Right kidney (tissue), 1 donor: ENCODE measurements around the gene KPNB1.
"Not testable (repeated sequence)": the region's sequence is repeated elsewhere in the genome, so short reads cannot be mapped to it uniquely, and the experiment has no call there.

Source experiments
- DNase-seq: peaks from one replicate; pipeline ENCODE4 v3.0.0-alpha.2; 2016

Gene KPNB1

DNA sequence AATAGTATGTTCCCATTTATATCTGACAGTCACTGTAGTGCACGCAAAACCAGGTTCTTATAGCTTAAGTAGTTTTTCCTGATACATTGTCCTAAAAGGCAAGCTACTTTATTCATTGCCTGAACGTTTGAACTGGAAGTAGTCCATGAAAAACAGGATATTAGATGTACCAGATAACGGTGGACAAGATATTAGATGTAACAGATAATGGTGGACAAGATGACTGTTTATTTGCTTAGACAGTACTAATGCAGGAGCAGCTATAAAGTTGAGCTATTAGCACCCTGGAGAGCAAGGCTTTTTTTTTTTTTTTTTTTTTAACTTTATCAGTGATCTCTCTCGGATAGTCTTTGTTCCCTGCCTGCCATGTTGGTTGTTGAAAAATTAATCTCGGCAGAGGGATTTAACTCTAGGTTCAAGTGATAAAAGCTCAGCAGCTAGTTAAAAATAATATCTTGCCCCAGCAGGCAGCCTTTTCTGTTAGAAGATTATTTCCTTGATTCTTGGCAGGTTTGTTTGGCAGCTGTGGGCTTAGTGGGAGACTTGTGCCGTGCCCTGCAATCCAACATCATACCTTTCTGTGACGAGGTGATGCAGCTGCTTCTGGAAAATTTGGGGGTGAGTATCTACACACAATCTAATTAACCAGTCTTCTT lies 26.9 kb downstream of the KPNB1 start:
- no peak for DNase-seq

DNA sequence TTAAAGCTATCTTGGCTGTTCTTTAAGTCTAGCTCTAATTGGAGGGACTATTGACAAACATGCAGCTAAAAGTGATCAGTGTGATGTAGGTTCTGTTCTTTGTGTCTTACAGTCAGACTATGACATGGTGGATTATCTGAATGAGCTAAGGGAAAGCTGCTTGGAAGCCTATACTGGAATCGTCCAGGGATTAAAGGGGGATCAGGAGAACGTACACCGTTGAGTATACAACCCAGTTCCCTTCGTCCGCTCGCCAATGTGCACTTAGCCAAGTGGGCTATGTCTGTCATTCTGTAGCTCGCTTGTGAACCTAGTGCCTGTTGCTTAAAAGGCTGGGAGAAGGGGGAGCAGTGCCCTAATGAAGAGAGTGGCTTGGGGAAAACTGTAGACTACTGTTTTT lies 28.5 kb downstream of the KPNB1 start:
- DNase-seq = no peak

GRCh38 chr17:47682138-47682537 lies 32.4 kb downstream of the KPNB1 start:
- no peak for DNase-seq

DNA sequence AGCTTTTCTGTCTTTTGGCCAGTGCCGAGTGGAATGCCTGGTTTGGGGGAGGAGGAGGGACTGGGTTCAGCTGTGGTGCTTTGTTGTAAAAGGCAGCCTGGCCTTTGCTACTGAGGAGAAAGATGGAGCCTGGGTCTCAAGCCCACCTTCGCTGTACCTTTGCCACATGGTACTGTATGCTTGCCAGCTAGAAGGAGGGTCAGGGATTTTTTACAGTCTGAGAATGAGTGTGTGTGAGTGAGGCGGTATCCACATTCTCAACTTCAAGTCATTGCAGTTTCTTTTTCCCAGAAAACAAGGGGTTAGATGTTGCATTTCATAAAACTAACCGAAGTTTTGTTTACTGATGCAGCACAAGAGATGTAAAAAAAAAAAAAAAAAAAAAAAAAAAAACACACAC lies 33.0 kb downstream of the KPNB1 start:
- DNase-seq = not testable (repeated sequence)

- DNase-seq = no peak
Measured at GRCh38 chr17:47684025-47684424, 34.3 kb downstream of the KPNB1 start.

DNA sequence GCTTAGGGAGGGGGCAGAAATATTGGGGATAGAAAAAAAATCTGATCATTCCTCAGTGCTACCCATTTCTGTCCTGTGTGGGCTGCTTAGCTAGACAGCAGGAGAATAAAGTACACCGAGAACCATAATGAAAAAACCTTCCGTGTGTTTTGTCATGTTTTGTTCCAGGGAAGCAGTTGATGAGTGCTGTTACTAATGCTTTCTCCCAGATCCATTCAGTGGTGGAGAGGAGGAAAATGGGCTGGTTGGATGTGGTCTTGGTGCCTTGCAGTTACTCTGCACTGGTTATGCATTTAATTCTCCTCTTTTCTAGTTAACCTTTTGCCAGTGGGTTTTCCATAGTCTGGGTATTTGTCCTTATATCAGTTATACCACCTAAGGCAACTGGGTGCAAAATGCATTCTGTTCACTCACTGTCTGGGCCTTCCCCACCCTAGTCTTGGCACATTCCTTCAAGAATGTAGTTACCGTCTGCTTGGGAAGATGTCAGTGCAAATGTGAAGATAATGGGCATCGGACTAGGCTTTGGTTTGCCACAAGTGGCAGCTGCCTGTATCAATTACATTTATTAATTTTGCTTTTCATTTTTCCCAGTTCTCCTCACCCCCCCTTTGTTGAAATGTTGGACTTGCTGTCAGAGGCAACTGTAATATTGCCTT lies 34.9 kb downstream of the KPNB1 start:
- no peak for DNase-seq

DNA sequence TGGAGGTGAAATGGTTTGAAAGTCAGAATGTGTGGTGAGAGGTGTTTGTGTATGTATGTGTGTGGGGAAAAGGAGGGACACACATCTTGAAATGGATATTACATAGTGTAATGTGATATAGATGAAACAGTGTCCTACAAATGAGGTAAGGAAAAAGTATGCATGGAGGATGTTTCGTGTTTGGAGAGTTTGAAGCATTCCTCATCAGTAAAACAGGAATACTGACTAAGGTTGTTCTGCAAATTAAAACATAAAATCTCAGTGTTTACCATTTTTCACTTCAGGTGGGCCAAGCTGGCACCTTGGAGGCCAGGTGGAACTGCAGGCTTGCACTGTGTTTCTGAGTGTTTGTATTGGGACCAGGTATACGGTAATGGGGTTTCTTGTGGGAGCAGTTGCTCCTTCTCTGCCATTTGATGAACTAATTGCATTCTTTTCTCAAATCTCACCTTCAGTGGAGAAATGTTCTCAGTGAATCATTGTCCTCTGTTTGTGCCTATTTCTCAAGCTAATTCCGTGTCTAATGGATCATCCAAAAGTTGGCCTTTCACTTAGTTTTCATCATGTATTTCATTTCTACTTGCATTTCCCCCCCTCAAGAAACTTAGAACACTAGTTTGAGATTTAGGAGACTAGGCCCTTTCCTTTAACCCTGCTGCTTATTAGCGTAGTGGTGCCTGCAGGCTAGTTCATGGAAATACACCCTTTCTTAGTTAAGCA lies 36.0 kb downstream of the KPNB1 start:
- DNase-seq = no peak

GRCh38 chr17:47686276-47686635 lies 36.5 kb downstream of the KPNB1 start:
- DNase-seq = no peak

- DNase-seq = no peak
Measured at GRCh38 chr17:47686664-47687327, 37.1 kb downstream of the KPNB1 start.

DNA sequence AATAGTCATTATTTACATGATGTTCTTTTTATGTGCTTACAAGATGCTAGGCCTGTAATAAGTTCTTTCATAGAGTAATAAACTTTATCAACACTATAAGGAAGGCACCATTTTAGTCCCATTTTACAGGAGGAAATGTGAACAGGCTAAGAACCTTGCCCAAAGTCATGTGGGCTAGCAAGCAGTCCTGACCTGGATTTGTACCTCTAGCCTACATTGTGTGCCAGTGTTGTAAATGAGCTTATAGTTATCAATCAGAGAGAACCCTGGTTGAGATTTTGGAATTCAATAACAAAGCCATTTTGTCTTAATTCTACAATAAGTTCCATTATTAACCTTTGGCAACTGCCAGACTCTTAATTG lies 37.6 kb downstream of the KPNB1 start:
- no peak for DNase-seq

- DNase-seq = no peak
Measured at GRCh38 chr17:47687748-47688147, 38.0 kb downstream of the KPNB1 start.

DNA sequence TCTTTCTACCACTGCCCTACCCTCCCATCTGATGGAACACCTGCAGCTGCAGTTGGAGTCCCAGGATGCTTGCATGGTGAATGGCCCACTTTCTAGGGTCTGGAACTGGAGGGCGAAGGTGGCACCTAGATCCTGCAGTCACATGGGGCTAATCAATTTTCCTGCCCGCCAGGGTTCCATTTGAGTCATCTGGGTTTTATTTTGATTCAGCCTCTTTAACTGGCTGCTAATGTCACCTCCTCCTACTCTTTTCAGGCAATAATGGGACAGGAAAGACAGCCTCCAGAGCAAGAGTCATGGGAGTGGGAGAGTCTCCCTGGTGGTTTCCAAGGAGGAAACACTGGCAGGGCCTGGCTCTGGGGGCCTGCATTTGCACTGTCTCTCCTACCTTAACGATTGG lies 40.4 kb downstream of the KPNB1 start:
- no peak for DNase-seq

DNA sequence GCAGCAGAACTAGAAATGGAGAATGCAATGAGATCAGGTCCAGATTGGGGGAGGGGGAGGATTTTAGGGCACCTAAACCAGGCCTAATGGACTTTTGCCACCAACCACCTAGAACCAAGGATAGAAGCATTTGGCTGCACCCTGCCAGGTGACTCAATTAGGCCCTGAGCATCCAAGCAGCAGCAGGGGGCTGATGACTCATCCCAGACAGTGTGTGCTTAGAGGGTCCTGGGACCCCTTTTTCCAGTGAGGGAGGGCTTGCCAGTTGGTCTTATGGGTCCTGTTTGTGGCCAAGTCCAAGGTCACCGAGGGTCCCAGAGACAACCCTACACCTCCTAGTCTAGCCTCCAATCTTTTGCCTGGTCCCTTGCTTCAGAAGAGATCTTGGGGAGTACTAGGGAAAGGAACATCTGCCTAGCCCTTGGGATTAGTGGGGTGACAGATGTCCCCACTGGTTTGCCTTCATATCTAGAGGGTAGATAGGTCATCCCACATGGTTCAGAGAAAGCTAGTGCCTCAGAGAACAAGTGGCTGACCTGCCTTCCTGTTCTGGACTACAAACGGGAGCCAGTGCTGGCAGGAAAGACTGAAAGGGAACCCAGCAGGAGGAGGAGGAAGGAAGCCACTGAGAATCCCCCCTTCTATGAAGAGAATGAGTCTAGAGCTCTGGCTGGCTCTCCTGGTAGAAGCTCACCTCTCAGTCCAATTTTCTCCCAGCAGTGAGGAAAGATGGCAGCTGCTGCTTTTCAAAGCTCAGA lies 42.6 kb downstream of the KPNB1 start:
- no peak for DNase-seq

GRCh38 chr17:47692895-47693730 lies 43.4 kb downstream of the KPNB1 start:
- peak; percentile 3 for DNase-seq

- DNase-seq = peak; percentile 87
Measured at GRCh38 chr17:47693731-47694580, 44.2 kb downstream of the KPNB1 start, which contains the start of gene TBKBP1. Gene TBKBP1, plus strand, starts transcription at chr17:47694161. Its CDS starts 1,952 bp downstream, at chr17:47696113.

DNA sequence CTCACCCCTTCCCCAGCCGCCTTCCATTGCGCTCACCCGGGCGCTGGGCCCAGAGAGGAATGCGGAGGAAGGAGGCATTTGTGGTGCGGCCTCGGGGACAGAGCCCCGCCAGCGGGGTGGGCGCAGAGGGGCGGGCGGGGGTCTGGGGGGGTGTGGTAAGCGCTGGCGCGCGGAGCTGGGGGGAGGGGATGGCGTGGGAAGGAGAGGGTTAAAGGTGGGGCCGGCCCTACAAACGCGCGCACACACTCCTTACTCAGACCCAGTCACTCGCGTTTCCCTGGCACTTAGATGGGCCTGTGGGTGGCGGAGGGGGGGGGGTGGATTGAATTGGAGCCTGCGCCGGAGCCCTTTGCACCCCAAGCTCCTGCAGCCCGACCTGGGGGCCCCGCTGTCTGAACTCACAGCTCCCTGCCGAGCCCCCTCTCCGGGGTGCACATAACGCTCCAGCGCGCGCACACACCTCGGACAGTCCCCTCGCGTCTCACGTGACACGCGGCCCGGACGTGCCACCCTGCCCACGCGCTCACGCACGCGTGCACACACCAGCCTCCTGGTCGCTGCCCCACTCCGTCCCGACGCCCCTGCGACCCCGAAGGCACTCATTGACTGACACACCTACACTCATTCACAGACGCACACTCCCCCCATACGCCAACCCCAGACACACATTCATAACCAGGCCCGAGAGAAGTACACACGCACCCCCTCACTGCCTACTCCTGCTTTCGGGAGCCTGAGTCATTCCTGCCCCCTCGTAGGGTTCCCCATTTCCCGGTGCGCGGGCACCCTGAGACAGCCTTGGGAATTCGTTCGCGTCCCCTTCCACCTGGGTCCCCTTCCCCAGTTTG lies 45.1 kb downstream of the KPNB1 start:
- peak; percentile 76 for DNase-seq

DNA sequence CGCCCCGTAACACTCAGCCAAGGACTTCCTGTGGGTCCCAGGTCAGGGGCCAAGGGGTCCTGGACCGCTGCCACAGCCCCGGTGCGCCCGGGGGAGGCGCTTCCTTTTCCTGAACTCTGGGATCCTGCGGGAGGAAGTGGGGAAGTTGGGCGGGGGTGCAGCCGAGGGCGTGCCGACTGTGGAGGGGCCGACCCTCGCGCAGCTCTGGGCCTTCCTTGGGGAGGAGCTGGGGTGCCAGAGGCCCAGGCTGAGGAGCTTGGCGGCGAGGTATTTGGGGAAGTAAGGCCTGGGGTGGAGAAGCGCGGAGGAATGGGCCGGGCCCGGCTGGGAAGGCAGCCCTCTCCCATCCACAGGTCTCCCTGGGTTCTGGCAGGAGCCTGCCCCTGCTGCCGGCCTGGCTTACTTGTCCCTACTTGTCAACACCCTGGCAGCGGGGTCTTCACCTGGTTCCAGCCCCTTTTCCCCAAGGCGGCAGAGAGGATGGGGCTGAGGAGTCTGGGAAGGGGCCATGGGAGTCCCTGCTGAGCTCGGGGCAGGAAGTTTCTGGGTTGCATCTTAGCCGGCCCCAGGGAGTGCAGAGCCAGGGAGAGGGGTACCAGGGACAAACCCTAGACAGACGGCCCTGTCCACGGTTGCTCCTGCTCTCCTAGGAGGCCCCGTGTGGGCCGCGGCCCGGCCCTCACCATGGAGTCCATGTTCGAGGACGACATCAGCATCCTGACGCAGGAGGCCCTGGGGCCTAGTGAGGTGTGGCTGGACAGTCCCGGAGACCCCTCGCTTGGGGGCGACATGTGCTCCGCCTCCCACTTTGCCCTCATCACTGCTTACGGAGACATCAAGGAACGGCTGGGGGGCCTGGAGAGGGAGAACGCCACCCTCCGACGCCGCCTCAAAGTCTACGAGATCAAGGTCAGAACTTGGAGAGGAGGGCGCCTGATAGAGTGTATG lies 46.0 kb downstream of the KPNB1 start:
- DNase-seq = peak; percentile 64
